ENCODE measurements around the gene C11orf98. TPM values are rescaled to one million over a fixed set of nuclear protein-coding genes. Genes with fewer than 3 reads are reported as not detected.
A peak's percentile ranks its signal among the peaks of the same experiment; 100 is the strongest.

Gene C11orf98
- total and polyA plus RNA-seq, 9 donors, result 24.2 to 62.3 (median 37.1) TPM

GRCh38 chr11:62615521-62615920 is 49.5 kb downstream of the C11orf98 start:
- TF ChIP-seq EP300 (IDR thresholded peaks at IDR 0.05) (no peak), CTCF (IDR thresholded peaks at IDR 0.05) (no peak), POLR2A (IDR thresholded peaks at IDR 0.05) (no peak)
- Histone ChIP-seq H3K9me3 (no peaks in the 10 kb centered on the region), H3K4me1 (ENCODE audit: insufficient read depth) (peaks cover 12% of the 10 kb centered on the region), H3K36me3 (no peaks in the 10 kb centered on the region), H3K4me3 (no peak overlapping the region), H3K27ac (no peak overlapping the region), H3K27me3 (no peaks in the 10 kb centered on the region)
- WGBS, 3 donors, result 80 to 87% (median 82%) methylated on average over 7 of the region's 7 CpGs
- no peak for DNase-seq
- intact Hi-C loops (cut with DNase I), result no loop called here

GRCh38 chr11:62614275-62614674 is 50.7 kb downstream of the C11orf98 start:
- Histone ChIP-seq H3K9me3 (no peaks in the 10 kb centered on the region), H3K4me1 (ENCODE audit: insufficient read depth) (peaks cover 11% of the 10 kb centered on the region), H3K27ac (peak overlapping the region in 1 of 2 donors; percentile 98), H3K36me3 (no peaks in the 10 kb centered on the region), H3K27me3 (no peaks in the 10 kb centered on the region), H3K4me3 (no peak overlapping the region)
- 64 to 76% (median 67%) methylated on average over 8 of the region's 8 CpGs for WGBS, 3 donors
- TF ChIP-seq POLR2A (IDR thresholded peaks at IDR 0.05), result no peak
- DNase-seq, result no peak
- intact Hi-C loops (cut with DNase I), result no loop called here

- Histone ChIP-seq H3K36me3 (no peaks in the 10 kb centered on the region), H3K9me3 (no peaks in the 10 kb centered on the region), H3K4me3 (peak overlapping the region; percentile 70), H3K27me3 (no peaks in the 10 kb centered on the region), H3K4me1 (ENCODE audit: insufficient read depth) (peaks cover 11% of the 10 kb centered on the region), H3K27ac (peak overlapping the region; percentile 91 to 98)
- TF ChIP-seq POLR2A (IDR thresholded peaks at IDR 0.05) (no peak), CTCF (IDR thresholded peaks at IDR 0.05) (no peak), EP300 (IDR thresholded peaks at IDR 0.05) (no peak)
- WGBS, 3 donors, result 44 to 48% (median 45%) methylated on average over 7 to 15 of the region's 15 CpGs
- intact Hi-C loops (cut with DNase I), result no loop called here
- DNase-seq, result peak in 1 of 5 donors; percentile 55
Observed at GRCh38 chr11:62613291-62613778, 51.7 kb downstream of the C11orf98 start.

Small RNA genes lying within 50 kb of the gene (small RNA-seq; reads per million reads assigned to genes)
- gene SNORA57, result not detected

Other genes starting within 250 kb of the C11orf98 start
- gene SCGB1A1, start 246.2 kb downstream of the C11orf98 start, total RNA-seq, result 10 to 100 TPM in 1 of 7 donors, 1 to 10 TPM in 1, not detected in 5; 1.8 to 11.6 TPM
- gene SCGB1A1, start 246.2 kb downstream of the C11orf98 start, polyA plus RNA-seq, result not detected
- 100 to 1,000 TPM; 353 to 699 (median 607) TPM for gene AHNAK, start 118.4 kb downstream of the C11orf98 start, total RNA-seq
- 100 to 1,000 TPM; 114 to 376 TPM for gene AHNAK, start 118.4 kb downstream of the C11orf98 start, polyA plus RNA-seq
- 1,000 to 10,000 TPM; 2,147 to 3,018 (median 2,446) TPM for gene EEF1G, start 91.3 kb downstream of the C11orf98 start, total RNA-seq
- 1,000 to 10,000 TPM; 2,476 to 3,023 TPM for gene EEF1G, start 91.3 kb downstream of the C11orf98 start, polyA plus RNA-seq
- gene TUT1, start 73.7 kb downstream of the C11orf98 start, total RNA-seq, result 10 to 100 TPM in 5 of 7 donors, 1 to 10 TPM in 2; 6.9 to 27.3 (median 21.1) TPM
- gene TUT1, start 73.7 kb downstream of the C11orf98 start, polyA plus RNA-seq, result 10 to 100 TPM in 1 of 2 donors, 1 to 10 TPM in 1; 5.9 to 18.3 TPM
- 100 to 1,000 TPM in 3 of 7 donors, 10 to 100 TPM in 4; 41.5 to 130 (median 89.8) TPM for gene MTA2, start 63.3 kb downstream of the C11orf98 start, total RNA-seq
- gene MTA2, start 63.3 kb downstream of the C11orf98 start, polyA plus RNA-seq, result 10 to 100 TPM; 54.2 to 90.4 TPM
- gene EML3, start 52.4 kb downstream of the C11orf98 start, total RNA-seq, result 100 to 1,000 TPM in 3 of 7 donors, 10 to 100 TPM in 4; 38.1 to 138 (median 96.0) TPM
- gene EML3, start 52.4 kb downstream of the C11orf98 start, polyA plus RNA-seq, result 10 to 100 TPM; 29.9 to 59.1 TPM
- 10 to 100 TPM in 4 of 7 donors, 1 to 10 TPM in 3; 9.2 to 22.4 (median 10.8) TPM for gene ROM1, start 52.0 kb downstream of the C11orf98 start, total RNA-seq
- gene ROM1, start 52.0 kb downstream of the C11orf98 start, polyA plus RNA-seq, result 10 to 100 TPM; 10.4 to 15.9 TPM
- 10 to 100 TPM; 16.6 to 56.6 (median 33.9) TPM for gene B3GAT3, start 43.2 kb downstream of the C11orf98 start, total RNA-seq
- gene B3GAT3, start 43.2 kb downstream of the C11orf98 start, polyA plus RNA-seq, result 10 to 100 TPM in 1 of 2 donors, 1 to 10 TPM in 1; 1.3 to 29.2 TPM
- 100 to 1,000 TPM in 5 of 7 donors, 10 to 100 TPM in 2; 91.4 to 278 (median 228) TPM for gene GANAB, start 18.6 kb downstream of the C11orf98 start, total RNA-seq
- 100 to 1,000 TPM; 157 to 280 TPM for gene GANAB, start 18.6 kb downstream of the C11orf98 start, polyA plus RNA-seq
- gene INTS5, start 11.9 kb downstream of the C11orf98 start, total RNA-seq, result 10 to 100 TPM; 16.0 to 26.4 (median 21.8) TPM
- gene INTS5, start 11.9 kb downstream of the C11orf98 start, polyA plus RNA-seq, result 10 to 100 TPM in 1 of 2 donors, 1 to 10 TPM in 1; 4.6 to 12.3 TPM
- gene CSKMT, start 102 bp upstream of the C11orf98 start, total RNA-seq, result 10 to 100 TPM; 14.2 to 31.5 (median 21.7) TPM
- 10 to 100 TPM in 1 of 2 donors, 1 to 10 TPM in 1; 3.6 to 16.9 TPM for gene CSKMT, start 102 bp upstream of the C11orf98 start, polyA plus RNA-seq
- 10 to 100 TPM in 2 of 7 donors, 1 to 10 TPM in 5; 7.1 to 13.7 (median 8.9) TPM for gene UQCC3, start 6.5 kb upstream of the C11orf98 start, total RNA-seq
- gene UQCC3, start 6.5 kb upstream of the C11orf98 start, polyA plus RNA-seq, result 1 to 10 TPM; 1.6 to 9.6 TPM
- gene LBHD1, start 7.1 kb upstream of the C11orf98 start, total RNA-seq, result 1 to 10 TPM; 2.4 to 6.0 (median 4.6) TPM
- gene LBHD1, start 7.1 kb upstream of the C11orf98 start, polyA plus RNA-seq, result 1 to 10 TPM; 2.6 to 5.3 TPM
- 100 to 1,000 TPM; 106 to 239 (median 170) TPM for gene UBXN1, start 13.9 kb upstream of the C11orf98 start, total RNA-seq
- gene UBXN1, start 13.9 kb upstream of the C11orf98 start, polyA plus RNA-seq, result 100 to 1,000 TPM in 1 of 2 donors, 10 to 100 TPM in 1; 97.6 to 284 TPM
- gene LRRN4CL, start 24.3 kb upstream of the C11orf98 start, total RNA-seq, result 10 to 100 TPM; 19.5 to 38.6 (median 25.5) TPM
- 10 to 100 TPM; 18.5 to 23.1 TPM for gene LRRN4CL, start 24.3 kb upstream of the C11orf98 start, polyA plus RNA-seq
- 100 to 1,000 TPM in 1 of 7 donors, 10 to 100 TPM in 6; 31.4 to 122 (median 57.2) TPM for gene BSCL2, start 42.2 kb upstream of the C11orf98 start, total RNA-seq
- gene BSCL2, start 42.2 kb upstream of the C11orf98 start, polyA plus RNA-seq, result 10 to 100 TPM; 49.2 to 57.8 TPM
- gene GNG3, start 42.5 kb upstream of the C11orf98 start, total RNA-seq, result under 1 TPM in 5 of 7 donors, not detected in 2; 0.27 to 0.73 (median 0.37) TPM
- gene GNG3, start 42.5 kb upstream of the C11orf98 start, polyA plus RNA-seq, result under 1 TPM; 0.18 to 0.30 TPM
- gene HNRNPUL2, start 62.2 kb upstream of the C11orf98 start, total RNA-seq, result 10 to 100 TPM; 11.0 to 50.0 (median 41.2) TPM
- 10 to 100 TPM; 38.0 to 81.2 TPM for gene HNRNPUL2, start 62.2 kb upstream of the C11orf98 start, polyA plus RNA-seq
- gene TTC9C, start 63.3 kb upstream of the C11orf98 start, total RNA-seq, result 10 to 100 TPM; 19.4 to 42.9 (median 30.4) TPM
- 10 to 100 TPM; 30.5 to 53.6 TPM for gene TTC9C, start 63.3 kb upstream of the C11orf98 start, polyA plus RNA-seq
- 10 to 100 TPM in 4 of 7 donors, 1 to 10 TPM in 3; 4.4 to 18.2 (median 11.8) TPM for gene ZBTB3, start 89.0 kb upstream of the C11orf98 start, total RNA-seq
- 1 to 10 TPM; 3.5 to 4.5 TPM for gene ZBTB3, start 89.0 kb upstream of the C11orf98 start, polyA plus RNA-seq
- gene POLR2G, start 96.4 kb upstream of the C11orf98 start, total RNA-seq, result 10 to 100 TPM; 42.1 to 77.0 (median 53.6) TPM
- 100 to 1,000 TPM; 100 to 108 TPM for gene POLR2G, start 96.4 kb upstream of the C11orf98 start, polyA plus RNA-seq
- gene TAF6L, start 106.2 kb upstream of the C11orf98 start, total RNA-seq, result 10 to 100 TPM; 15.9 to 33.6 (median 26.3) TPM
- gene TAF6L, start 106.2 kb upstream of the C11orf98 start, polyA plus RNA-seq, result 10 to 100 TPM in 1 of 2 donors, 1 to 10 TPM in 1; 5.4 to 26.5 TPM
- 100 to 1,000 TPM in 1 of 7 donors, 10 to 100 TPM in 6; 32.7 to 101 (median 36.5) TPM for gene TMEM179B, start 122.2 kb upstream of the C11orf98 start, total RNA-seq
- 10 to 100 TPM; 54.4 to 91.7 TPM for gene TMEM179B, start 122.2 kb upstream of the C11orf98 start, polyA plus RNA-seq
- gene TMEM223, start 126.8 kb upstream of the C11orf98 start, total RNA-seq, result 10 to 100 TPM; 12.0 to 26.9 (median 13.1) TPM
- gene TMEM223, start 126.8 kb upstream of the C11orf98 start, polyA plus RNA-seq, result 10 to 100 TPM; 13.7 to 15.5 TPM
- gene NXF1, start 140.2 kb upstream of the C11orf98 start, total RNA-seq, result 10 to 100 TPM; 48.8 to 96.8 (median 77.7) TPM
- 100 to 1,000 TPM in 1 of 2 donors, 10 to 100 TPM in 1; 99.4 to 125 TPM for gene NXF1, start 140.2 kb upstream of the C11orf98 start, polyA plus RNA-seq
- gene STX5, start 166.8 kb upstream of the C11orf98 start, total RNA-seq, result 10 to 100 TPM; 33.2 to 60.7 (median 49.1) TPM
- 10 to 100 TPM; 39.6 to 50.1 TPM for gene STX5, start 166.8 kb upstream of the C11orf98 start, polyA plus RNA-seq
- not detected for gene TEX54, start 167.6 kb upstream of the C11orf98 start, total RNA-seq
- gene TEX54, start 167.6 kb upstream of the C11orf98 start, polyA plus RNA-seq, result not detected
- gene WDR74, start 174.4 kb upstream of the C11orf98 start, total RNA-seq, result 10 to 100 TPM; 36.5 to 70.6 (median 61.1) TPM
- gene WDR74, start 174.4 kb upstream of the C11orf98 start, polyA plus RNA-seq, result 10 to 100 TPM; 25.1 to 39.4 TPM
- 100 to 1,000 TPM in 3 of 7 donors, 10 to 100 TPM in 4; 69.0 to 430 (median 97.7) TPM for gene SLC3A2, start 215.7 kb upstream of the C11orf98 start, total RNA-seq
- gene SLC3A2, start 215.7 kb upstream of the C11orf98 start, polyA plus RNA-seq, result 100 to 1,000 TPM in 1 of 2 donors, 10 to 100 TPM in 1; 90.0 to 126 TPM